Neuronal stem cell (in vitro differentiated cells): ENCODE results near the gene RTN4RL2. TPM values are rescaled to one million over a fixed set of nuclear protein-coding genes. Genes with fewer than 3 reads are reported as not detected.

Experiments
- DNase-seq: peaks from one replicate; pipeline ENCODE4 v3.0.0-alpha.2; 2013; ENCODE audit warnings: low spot score
- H2AFZ ChIP-seq: one replicate; pipeline ENCODE4 v1.6.1; 2013; ENCODE audit warnings: mild to moderate bottlenecking, low read length, inconsistent platforms
- H2AK5ac ChIP-seq: 2 replicates; pipeline ENCODE4 v1.6.1; 2013; ENCODE audit warnings: low read depth, mild to moderate bottlenecking, inconsistent platforms, low read length, moderate library complexity, mixed read lengths
- H2BK120ac ChIP-seq: 2 replicates; pipeline ENCODE4 v1.6.1; 2013; ENCODE audit warnings: low read depth, mild to moderate bottlenecking, inconsistent platforms, low read length, moderate library complexity, mixed read lengths
- H2BK12ac ChIP-seq: one replicate; pipeline ENCODE4 v1.6.1; 2013; ENCODE audit warnings: low read length, inconsistent platforms
- H2BK15ac ChIP-seq: 2 replicates; pipeline ENCODE4 v1.6.1; 2013; ENCODE audit warnings: mild to moderate bottlenecking, low read length, inconsistent platforms, mixed read lengths
- H2BK5ac ChIP-seq: one replicate; pipeline ENCODE4 v1.6.1; 2013; ENCODE audit warnings: inconsistent platforms, mild to moderate bottlenecking, low read length, moderate library complexity
- H3K14ac ChIP-seq: one replicate; pipeline ENCODE4 v1.6.1; 2013; ENCODE audit warnings: low read length, inconsistent platforms
- H3K18ac ChIP-seq: 2 replicates; pipeline ENCODE4 v1.6.1; 2013; ENCODE audit warnings: low read length, inconsistent platforms
- H3K23ac ChIP-seq: 2 replicates; pipeline ENCODE4 v1.6.1; 2013; ENCODE audit warnings: low read depth, mild to moderate bottlenecking, mixed read lengths, low read length, inconsistent platforms; ENCODE audit not compliant: poor library complexity
- H3K27ac ChIP-seq: replicated peaks from 3 replicates; pipeline ENCODE4 v1.5.1; 2013; ENCODE audit warnings: low read length, inconsistent platforms
- H3K27me3 ChIP-seq, 3 experiments: 2 replicates each; pipeline ENCODE4 v1.6.1; 2013; ENCODE audit warnings: low read length in 3 of 3, mild to moderate bottlenecking in 2 of 3, inconsistent platforms in 1 of 3, low read depth in 1 of 3, mixed read lengths in 1 of 3, moderate library complexity in 1 of 3; ENCODE audit not compliant: control insufficient read depth in 3 of 3, insufficient read depth in 3 of 3
- H3K36me3 ChIP-seq, 2 donors: replicated peaks in 1 of 2; 2 replicates each; pipeline ENCODE4 v1.6.1; 2013; ENCODE audit warnings: low read length in 2 of 2; ENCODE audit not compliant: control insufficient read depth in 2 of 2, insufficient read depth in 2 of 2
- H3K4ac ChIP-seq: 2 replicates; pipeline ENCODE4 v1.6.1; 2013; ENCODE audit warnings: inconsistent platforms, mild to moderate bottlenecking, low read length, moderate library complexity
- H3K4me1 ChIP-seq, 2 donors: 1 replicate in 1 of 2; 2 replicates in 1 of 2; pipeline ENCODE4 v1.6.1; 2013; ENCODE audit warnings: low read length in 2 of 2, low read depth in 1 of 2; ENCODE audit not compliant: control insufficient read depth in 2 of 2, insufficient read depth in 1 of 2
- H3K4me2 ChIP-seq: one replicate; pipeline ENCODE4 v1.6.1; 2013; ENCODE audit warnings: mild to moderate bottlenecking, low read length, inconsistent platforms; ENCODE audit not compliant: insufficient read depth, poor library complexity, severe bottlenecking
- H3K4me3 ChIP-seq, 2 donors: 2 replicates each; pipeline ENCODE4 v1.5.1; 2013; ENCODE audit warnings: low read length in 2 of 2, mild to moderate bottlenecking in 2 of 2, inconsistent platforms in 1 of 2, moderate library complexity in 1 of 2
- H3K79me1 ChIP-seq: one replicate; pipeline ENCODE4 v1.6.1; 2013; ENCODE audit warnings: low read depth, mild to moderate bottlenecking, inconsistent platforms, low read length, moderate library complexity
- H3K9ac ChIP-seq: one replicate; pipeline ENCODE4 v1.6.1; 2013; ENCODE audit warnings: mild to moderate bottlenecking, low read depth, low read length, inconsistent platforms; ENCODE audit not compliant: poor library complexity
- H3K9me3 ChIP-seq, 2 donors: replicated peaks in 1 of 2; 2 replicates each; pipeline versions ENCODE3 to v1.6.1; 2013; ENCODE audit warnings: low read length in 2 of 2, mild to moderate bottlenecking in 2 of 2, inconsistent platforms in 1 of 2, low read depth in 1 of 2, mixed read lengths in 1 of 2, moderate library complexity in 1 of 2; ENCODE audit not compliant: control insufficient read depth in 2 of 2, insufficient read depth in 1 of 2
- H4K8ac ChIP-seq: one replicate; pipeline ENCODE4 v1.6.1; 2013; ENCODE audit warnings: low read depth, mild to moderate bottlenecking, inconsistent platforms, low read length, moderate library complexity
- H4K91ac ChIP-seq: one replicate; pipeline ENCODE4 v1.6.1; 2013; ENCODE audit warnings: low read length, low read depth, mild to moderate bottlenecking, inconsistent platforms; ENCODE audit not compliant: poor library complexity
- WGBS, 2 donors: extraction: QIAGEN DNeasy Blood & Tissue Kit; methylation state at CpG; one replicate each; pipeline ENCODE4 v1.1.7; 2013; ENCODE audit warnings: missing lambda C conversion rate in 2 of 2, mixed read lengths in 1 of 2; ENCODE audit not compliant: insufficient read length in 2 of 2, insufficient replicate concordance in 1 of 2; ENCODE audit errors: extremely low coverage in 2 of 2; 5-methylcytosine and 5-hydroxymethylcytosine counted together
- polyA plus RNA-seq, 2 experiments: library from polyadenylated mRNA; stranded (reverse); fragments of 200-250 nt; gene quantifications; one replicate each; pipeline ENCODE4 v1.2.3, GENCODE V29; 2013

Gene RTN4RL2
- 6.6 TPM for polyA plus RNA-seq (2013, experiment 1 of 2)
- 6.8 TPM for polyA plus RNA-seq (2013, experiment 2 of 2)

DNA sequence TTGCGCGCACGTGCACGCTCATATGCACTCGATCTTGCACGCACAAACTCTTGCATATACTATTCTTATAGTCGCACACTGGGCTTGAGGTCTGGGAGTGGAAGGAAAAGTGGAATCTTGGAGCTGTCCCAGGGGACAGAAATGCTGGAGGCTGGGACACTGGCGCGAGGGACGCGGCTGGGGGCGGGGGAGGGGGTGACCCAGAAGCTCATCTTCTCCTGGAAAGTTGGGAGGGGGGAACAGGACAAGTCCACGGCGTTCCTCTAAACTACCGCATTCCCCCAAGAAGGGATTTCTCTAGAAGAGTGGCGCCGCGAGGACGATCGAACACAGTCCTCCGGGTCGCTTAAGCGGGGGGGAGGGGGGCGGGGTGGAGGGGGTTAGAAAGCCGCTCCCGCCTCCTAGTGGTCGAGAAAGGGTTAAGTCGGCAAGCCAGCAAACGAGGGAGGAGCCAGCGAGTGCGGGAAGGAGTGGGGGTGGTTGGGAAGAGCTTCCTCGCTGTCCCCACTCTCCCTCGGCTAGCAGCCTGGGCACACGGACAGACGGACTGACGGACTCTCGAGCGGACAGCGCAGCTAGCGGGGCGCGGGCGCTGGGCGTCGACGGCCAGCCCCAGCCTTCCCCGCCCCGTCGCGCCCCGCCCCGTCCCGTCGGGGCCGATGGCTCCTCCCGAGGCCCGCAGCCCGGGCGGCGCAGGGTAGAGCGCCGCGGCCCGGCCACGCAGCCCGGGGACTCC, at the start of gene RTN4RL2:
Gene RTN4RL2 (plus strand): TSS at position 507 of the 736 bp plus-strand sequence. CDS start 338 bp downstream, outside the sequence.
- Histone ChIP-seq H3K27me3 (peaks cover 22 to 47% (median 40%) of the 10 kb centered on the region in 3 experiments), H3K27ac (no peak within 1 kb of the TSS)
- DNase-seq, result peak; percentile 72

DNA sequence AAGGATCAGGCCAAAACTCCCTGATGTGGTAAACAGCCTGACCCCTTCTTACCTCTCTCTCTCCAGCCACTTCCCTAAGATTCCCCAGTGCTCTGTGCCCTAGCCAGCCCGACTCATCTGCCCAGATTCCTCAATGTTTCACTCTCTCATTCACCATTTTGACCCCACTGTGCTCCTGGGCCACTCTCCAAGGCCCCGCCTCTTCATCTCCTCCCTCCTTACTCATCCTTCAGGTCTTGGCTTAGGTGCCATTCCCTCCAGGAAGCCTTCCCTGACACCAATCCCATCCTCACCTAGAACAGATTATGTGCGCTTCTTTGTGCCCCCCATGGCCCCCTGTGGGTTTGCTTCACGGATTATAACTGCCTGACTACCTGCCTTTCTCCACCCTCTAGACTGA, 46.6 kb upstream of the RTN4RL2 start:
- H4K91ac ChIP-seq, result no peak overlapping the region
- H3K9ac ChIP-seq, result no peak overlapping the region
- no peak for DNase-seq
- H3K14ac ChIP-seq, result no peak overlapping the region
- H3K4me1 ChIP-seq, result no peaks in the 10 kb centered on the region
- no peak overlapping the region for H3K4me3 ChIP-seq
- no peak overlapping the region for H2AFZ ChIP-seq
- H4K8ac ChIP-seq, result no peak overlapping the region
- H3K4ac ChIP-seq, result no peak overlapping the region
- H3K18ac ChIP-seq, result no peak overlapping the region
- H3K27ac ChIP-seq, result no peak overlapping the region
- no peak overlapping the region for H2BK15ac ChIP-seq
- no peak overlapping the region for H2BK12ac ChIP-seq
- no peaks in the 10 kb centered on the region for H3K79me1 ChIP-seq
- no peak overlapping the region for H2BK120ac ChIP-seq
- H3K27me3 ChIP-seq, result no peaks in the 10 kb centered on the region
- H3K36me3 ChIP-seq, result peaks cover 24 to 85% of the 10 kb centered on the region in 2 donors
- no peak overlapping the region for H2AK5ac ChIP-seq
- H3K23ac ChIP-seq, result no peak overlapping the region
- no CpG with 5 or more reads among the region's 4 CpGs for WGBS, 2 donors
- no peak overlapping the region for H3K4me2 ChIP-seq
- H2BK5ac ChIP-seq, result no peak overlapping the region
- no peaks in the 10 kb centered on the region for H3K9me3 ChIP-seq

More for the DNA sequence above, at the start of gene RTN4RL2:
- Histone ChIP-seq H3K4ac (no peak within 1 kb of the TSS), H2BK5ac (no peak within 1 kb of the TSS), H2AK5ac (peak within 1 kb of the TSS; percentile 57), H2BK12ac (no peak within 1 kb of the TSS), H3K36me3 (peaks cover 0 to 6% of the 10 kb centered on the region in 2 donors), H3K23ac (peak within 1 kb of the TSS; percentile 60), H4K8ac (no peak within 1 kb of the TSS), H2BK15ac (no peak within 1 kb of the TSS), H3K4me2 (peak within 1 kb of the TSS; percentile 80), H3K9ac (peak within 1 kb of the TSS; percentile 51), H3K4me1 (peaks cover 29 to 37% of the 10 kb centered on the region in 2 donors), H3K14ac (peak within 1 kb of the TSS; percentile 9), H3K4me3 (peak within 1 kb of the TSS; percentile 85), H2BK120ac (no peak within 1 kb of the TSS), H3K79me1 (no peaks in the 10 kb centered on the region), H4K91ac (no peak within 1 kb of the TSS), H2AFZ (peak within 1 kb of the TSS; percentile 97), H3K9me3 (no peaks in the 10 kb centered on the region), H3K18ac (peak within 1 kb of the TSS; percentile 86)
- no CpG with 5 or more reads among the region's 66 CpGs for WGBS, 2 donors

DNA sequence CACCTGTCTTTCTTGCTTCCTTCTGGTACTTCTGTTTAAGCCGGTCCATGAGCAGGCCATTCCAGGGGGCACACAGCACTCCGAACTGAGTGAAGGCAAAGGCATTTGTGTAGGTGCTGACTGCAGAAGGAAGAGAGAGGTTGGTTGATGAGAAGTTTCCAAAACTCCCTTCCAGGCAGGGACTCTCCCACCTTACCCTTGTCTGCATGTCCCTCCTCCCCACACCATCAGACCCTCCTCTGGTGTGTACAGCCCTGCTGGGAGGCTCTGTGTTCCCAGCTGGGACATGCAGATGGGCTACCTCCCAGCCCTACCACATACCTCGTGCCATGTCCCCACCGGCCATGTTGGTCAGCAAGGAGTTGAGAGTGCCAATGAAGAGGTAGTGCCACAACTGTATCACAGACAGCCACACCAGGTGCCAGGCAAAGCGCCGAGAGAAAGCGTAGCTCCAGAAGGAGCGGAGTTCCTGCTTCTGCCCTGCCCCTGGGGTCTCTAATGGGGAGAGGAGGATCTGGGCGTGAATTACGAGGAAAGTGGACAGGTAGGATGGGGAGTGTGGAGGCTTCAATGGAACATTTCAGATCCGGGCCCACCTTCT, 45.6 kb upstream of the RTN4RL2 start:
- no peak for DNase-seq
- H3K27me3 ChIP-seq, result no peaks in the 10 kb centered on the region

GRCh38 chr11:57416436-57416835, 43.9 kb upstream of the RTN4RL2 start:
- Histone ChIP-seq H3K4me1 (no peaks in the 10 kb centered on the region), H2BK5ac (no peak overlapping the region), H3K27ac (no peak overlapping the region), H2BK120ac (no peak overlapping the region), H2AFZ (no peak overlapping the region), H3K27me3 (no peaks in the 10 kb centered on the region), H3K4me3 (no peak overlapping the region), H3K18ac (no peak overlapping the region), H2BK12ac (no peak overlapping the region), H3K4me2 (no peak overlapping the region), H3K9me3 (no peaks in the 10 kb centered on the region), H2AK5ac (no peak overlapping the region), H3K79me1 (no peaks in the 10 kb centered on the region), H3K23ac (no peak overlapping the region), H3K14ac (no peak overlapping the region), H3K36me3 (peaks cover 22 to 77% of the 10 kb centered on the region in 2 donors), H4K8ac (no peak overlapping the region), H3K4ac (no peak overlapping the region), H3K9ac (no peak overlapping the region), H2BK15ac (no peak overlapping the region), H4K91ac (no peak overlapping the region)
- no peak for DNase-seq
- WGBS, 2 donors, result no CpG with 5 or more reads among the region's 3 CpGs

More for the DNA sequence above, 45.6 kb upstream of the RTN4RL2 start:
- no peak overlapping the region for H3K4me2 ChIP-seq
- no peak overlapping the region for H2AFZ ChIP-seq
- WGBS, 2 donors, result no CpG with 5 or more reads among the region's 11 CpGs
- H3K18ac ChIP-seq, result no peak overlapping the region
- no peak overlapping the region for H3K14ac ChIP-seq
- H2BK15ac ChIP-seq, result no peak overlapping the region
- H3K9ac ChIP-seq, result peak overlapping the region; percentile 34
- H2BK120ac ChIP-seq, result no peak overlapping the region
- no peak overlapping the region for H2BK5ac ChIP-seq
- H3K4me1 ChIP-seq, result no peaks in the 10 kb centered on the region
- no peak overlapping the region for H2AK5ac ChIP-seq
- peak overlapping the region; percentile 76 for H3K23ac ChIP-seq
- no peak overlapping the region for H2BK12ac ChIP-seq
- H4K8ac ChIP-seq, result no peak overlapping the region
- H3K27ac ChIP-seq, result no peak overlapping the region
- H3K9me3 ChIP-seq, result no peaks in the 10 kb centered on the region
- peak overlapping the region in 1 of 2 donors; percentile 59 for H3K4me3 ChIP-seq
- peak overlapping the region; percentile 77 for H3K4ac ChIP-seq
- H3K36me3 ChIP-seq, result peaks cover 22 to 81% of the 10 kb centered on the region in 2 donors
- H3K79me1 ChIP-seq, result no peaks in the 10 kb centered on the region
- H4K91ac ChIP-seq, result no peak overlapping the region
